Right ventricle myocardium inferior (tissue), 1 donor: Measurements from ENCODE around the gene OTOR. TPM values are rescaled to one million over a fixed set of nuclear protein-coding genes. Genes with fewer than 3 reads are reported as not detected.
A peak's percentile ranks its signal among the peaks of the same experiment; 100 is the strongest.

Source experiments
- ATAC-seq: fragments of 200-7000 bp; cut with Tn5 transposase; one replicate; pipeline ENCODE4 v1.9.1; 2020; ENCODE audit warnings: mild to moderate bottlenecking, moderate library complexity
- DNase-seq: peaks from one replicate; pipeline ENCODE4 v3.0.0; 2021; ENCODE audit errors: missing footprints
- intact Hi-C: fragments of 100-400 bp; cut with DNase I; formaldehyde crosslinking; loops from one replicate; pipeline ENCODE4 v1.11.0; 2022
- long read RNA-seq: library from polyadenylated mRNA; unstranded; transcript quantifications from one replicate; pipeline ENCODE4 v2.0.0, GENCODE V29; 2021
- total RNA-seq: library from RNA; stranded (reverse); fragmentation: NEBNext Ultra II Directional; extraction: Animal tissue kit (Norgen Biotek cat#: 25700); gene quantifications from one replicate; pipeline ENCODE4 v1.2.1, GENCODE V29; 2021
- donor health status: DM: no; HTN: yes; CAD: no; lungs with severe emphysema.

Gene OTOR, protein sequence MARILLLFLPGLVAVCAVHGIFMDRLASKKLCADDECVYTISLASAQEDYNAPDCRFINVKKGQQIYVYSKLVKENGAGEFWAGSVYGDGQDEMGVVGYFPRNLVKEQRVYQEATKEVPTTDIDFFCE
- not detected for total RNA-seq
- long read RNA-seq, result 0 reads

GRCh38 chr20:16748308-16748900 is at the start of gene OTOR:
OTOR (plus strand) TSS chr20:16748358; CDS start chr20:16748402, 44 bp downstream.
- DNase-seq (no peak), ATAC-seq (no peak)
- intact Hi-C loops, result no loop called here

- no peak for DNase-seq
- no peak for ATAC-seq
- intact Hi-C loops, result no loop called here
Measured at GRCh38 chr20:16699293-16699692, 48.9 kb upstream of the OTOR start.

- no peak for ATAC-seq
- no peak for DNase-seq
- intact Hi-C loops, result loop anchor here (5.0 kb wide), 1 partner anchor 61 kb away; no protein-coding TSS in a partner anchor
Measured at GRCh38 chr20:16701296-16701695, 46.9 kb upstream of the OTOR start.

DNA sequence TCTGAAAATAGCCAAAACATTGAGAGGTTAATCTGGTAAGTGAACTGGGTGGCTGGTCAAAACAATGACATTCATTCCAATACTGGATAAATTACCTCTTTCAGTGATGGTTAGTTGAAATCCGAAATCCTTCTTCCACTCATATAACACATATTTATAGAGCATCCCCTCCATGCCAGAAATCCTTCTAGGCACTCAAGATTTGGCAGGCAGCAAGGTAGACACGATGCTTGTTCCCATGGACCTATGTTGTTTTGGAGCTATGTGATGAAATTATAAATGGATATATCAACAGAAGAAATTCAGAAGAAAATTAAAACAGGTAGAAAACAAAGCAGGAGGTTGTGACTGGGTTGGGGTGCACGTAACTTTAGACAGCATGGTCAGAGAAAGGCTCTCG is 44.6 kb upstream of the OTOR start:
- intact Hi-C loops, result loop anchor here (5.0 kb wide), 1 partner anchor 59 kb away; no protein-coding TSS in a partner anchor
- DNase-seq (no peak), ATAC-seq (peak; percentile 39)

- DNase-seq (no peak), ATAC-seq (no peak)
- intact Hi-C loops, result no loop called here
Measured at GRCh38 chr20:16707674-16708073, 40.5 kb upstream of the OTOR start.

DNA sequence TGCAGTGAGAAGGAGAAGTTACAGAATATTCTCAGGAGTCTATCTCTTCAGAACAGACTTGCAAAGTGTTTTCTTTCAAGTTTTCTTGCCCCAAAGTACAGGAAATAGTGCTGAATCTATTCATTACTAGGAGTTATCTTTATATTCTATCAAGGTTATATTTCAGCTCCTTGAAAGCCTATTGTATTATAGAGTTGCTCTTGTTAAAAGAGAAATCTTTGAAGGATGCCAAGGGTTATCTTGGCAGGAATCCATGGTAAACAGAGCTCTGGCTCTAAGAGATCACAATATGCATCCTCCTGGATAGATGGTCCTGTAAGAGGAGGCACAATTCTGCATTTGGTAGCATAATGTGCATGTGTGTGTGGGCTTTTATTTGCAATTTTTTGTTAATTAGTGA is 39.6 kb upstream of the OTOR start:
- intact Hi-C loops, result no loop called here
- DNase-seq (no peak), ATAC-seq (no peak)

DNA sequence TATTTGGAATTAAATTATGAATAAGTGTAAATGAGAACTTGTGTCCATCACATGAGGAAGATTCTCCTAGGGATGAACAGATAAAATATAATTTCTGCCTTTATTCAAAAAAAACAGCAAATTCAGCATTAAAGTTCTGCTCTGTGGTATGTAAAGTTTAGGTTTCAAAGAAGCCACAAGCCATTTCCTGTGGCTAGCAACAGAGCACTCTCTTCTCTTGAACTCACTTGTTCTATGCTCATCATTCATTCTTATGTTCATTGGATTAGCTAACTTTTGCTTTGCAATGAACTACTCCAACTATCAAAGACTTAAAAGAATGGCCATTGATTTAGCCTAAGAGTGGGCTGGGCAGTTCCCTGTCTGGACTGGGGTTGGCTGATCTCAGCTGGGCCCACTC is 39.1 kb upstream of the OTOR start:
- DNase-seq (no peak), ATAC-seq (no peak)
- intact Hi-C loops, result no loop called here

DNA sequence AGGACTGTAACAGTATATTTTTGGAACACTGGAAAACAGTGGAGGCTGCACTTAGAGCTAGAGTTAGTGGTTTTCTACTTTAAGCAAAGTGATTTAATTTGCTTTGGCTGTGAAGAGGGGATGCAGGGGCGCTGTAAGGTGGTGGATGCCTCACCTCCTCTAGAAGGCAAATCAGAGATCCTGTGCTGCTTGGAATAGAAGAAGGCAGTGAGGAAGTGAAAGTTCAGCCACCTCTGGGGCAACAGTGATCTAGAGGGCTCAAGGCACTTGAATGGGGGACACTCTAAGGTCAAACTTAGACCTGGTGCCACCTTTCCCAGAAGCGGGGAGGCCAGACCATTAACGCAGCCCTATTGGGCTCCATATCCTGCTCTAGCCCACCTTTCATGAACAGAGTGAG is 37.4 kb upstream of the OTOR start:
- intact Hi-C loops, result no loop called here
- ATAC-seq, result no peak
- no peak for DNase-seq

GRCh38 chr20:16711661-16712258 is 36.4 kb upstream of the OTOR start:
- ATAC-seq, result no peak
- intact Hi-C loops, result no loop called here
- no peak for DNase-seq

DNA sequence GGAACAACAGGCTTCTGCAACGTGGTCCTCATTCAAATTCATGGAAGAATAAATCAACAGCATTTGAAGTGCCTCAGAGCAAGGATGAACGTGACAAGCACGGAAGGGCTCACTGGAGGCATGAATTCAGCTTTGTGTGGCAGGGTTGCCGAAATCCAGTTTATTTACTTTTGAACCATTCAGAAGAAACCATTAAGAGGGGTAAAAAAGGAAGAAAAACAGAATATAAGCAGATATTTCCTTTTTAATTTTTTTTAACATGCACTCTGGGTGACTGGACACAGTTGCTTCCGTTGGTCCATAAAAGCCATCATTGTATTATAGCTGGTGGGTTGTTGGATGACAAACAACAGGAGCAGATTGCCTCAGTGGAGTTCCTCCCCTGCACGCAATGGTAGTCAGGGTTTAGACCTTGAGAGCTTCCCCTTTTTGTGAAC is 35.6 kb upstream of the OTOR start:
- DNase-seq, result no peak
- intact Hi-C loops, result no loop called here
- ATAC-seq, result no peak

DNA sequence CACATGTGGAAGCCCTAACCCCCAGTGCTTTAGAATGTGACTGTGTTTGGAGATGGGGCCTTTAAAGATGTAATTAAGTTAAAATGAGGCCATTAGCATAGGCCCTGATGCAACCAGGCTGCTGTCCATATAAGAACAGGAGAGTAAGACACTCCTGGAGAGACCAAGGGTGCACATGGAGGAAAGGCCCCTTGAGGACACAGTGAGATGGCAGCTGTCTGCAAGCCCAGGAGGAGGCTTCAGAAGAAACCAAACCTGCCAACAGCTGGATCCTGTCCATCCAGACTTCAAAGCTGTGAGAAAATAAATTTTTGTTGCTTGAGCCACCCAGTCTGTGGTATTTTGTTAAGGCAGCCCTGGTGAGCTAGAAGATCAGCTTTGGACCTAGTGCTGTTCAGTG is 35.1 kb upstream of the OTOR start:
- intact Hi-C loops, result no loop called here
- DNase-seq, result no peak
- ATAC-seq, result no peak

GRCh38 chr20:16714242-16714641 is 33.9 kb upstream of the OTOR start:
- intact Hi-C loops, result no loop called here
- ATAC-seq (peak; percentile 59), DNase-seq (no peak)

GRCh38 chr20:16714751-16715150 is 33.4 kb upstream of the OTOR start:
- DNase-seq (no peak), ATAC-seq (peak; percentile 31)
- intact Hi-C loops, result no loop called here

GRCh38 chr20:16719421-16719820 is 28.7 kb upstream of the OTOR start:
- intact Hi-C loops, result no loop called here
- no peak for DNase-seq
- ATAC-seq, result no peak

DNA sequence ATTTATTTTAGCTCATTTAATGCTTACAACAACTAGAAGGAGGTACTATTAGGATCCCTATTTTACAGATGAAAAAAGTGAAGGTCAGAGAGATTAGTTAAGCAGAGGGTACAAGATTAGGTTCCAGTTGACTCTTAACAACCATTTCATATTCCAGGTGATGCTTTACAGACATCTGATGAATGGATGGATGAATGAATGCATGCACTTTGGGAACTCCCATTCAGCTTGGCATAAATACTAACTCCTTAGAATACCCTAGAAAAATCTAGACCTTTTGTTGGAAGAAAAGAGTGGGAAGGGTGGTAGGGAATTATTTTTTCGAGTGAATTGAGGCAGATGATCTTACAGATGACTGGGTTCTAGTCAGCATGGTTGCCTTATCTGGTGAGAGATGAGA is 19.1 kb upstream of the OTOR start:
- intact Hi-C loops, result no loop called here
- DNase-seq (no peak), ATAC-seq (no peak)

GRCh38 chr20:16729565-16730460 is 18.3 kb upstream of the OTOR start, which contains the start of gene SNRPB2:
SNRPB2 (plus strand) TSS chr20:16730026; CDS start chr20:16731703, 1,677 bp downstream.
- ATAC-seq, result peak; percentile 100
- DNase-seq, result peak; percentile 95
- intact Hi-C loops, result loop anchor here (5.0 kb wide), 1 partner anchor 158 kb away; the partner anchor contains the start of gene KIF16B

GRCh38 chr20:16732506-16733152 is 15.5 kb upstream of the OTOR start:
- intact Hi-C loops, result loop anchor here (5.0 kb wide), 1 partner anchor 160 kb away; the partner anchor contains the start of gene KIF16B
- no peak for ATAC-seq
- no peak for DNase-seq

- DNase-seq (no peak), ATAC-seq (no peak)
- intact Hi-C loops, result no loop called here
Measured at GRCh38 chr20:16740365-16741072, 7.6 kb upstream of the OTOR start.
